ENCODE results near the gene SHISAL1. TPM values are rescaled to one million over a fixed set of nuclear protein-coding genes. Genes with fewer than 3 reads are reported as not detected.

Gene SHISAL1
- total RNA-seq, 4 donors from 2014 or later = 0.17 to 0.89 (median 0.22) TPM

DNA sequence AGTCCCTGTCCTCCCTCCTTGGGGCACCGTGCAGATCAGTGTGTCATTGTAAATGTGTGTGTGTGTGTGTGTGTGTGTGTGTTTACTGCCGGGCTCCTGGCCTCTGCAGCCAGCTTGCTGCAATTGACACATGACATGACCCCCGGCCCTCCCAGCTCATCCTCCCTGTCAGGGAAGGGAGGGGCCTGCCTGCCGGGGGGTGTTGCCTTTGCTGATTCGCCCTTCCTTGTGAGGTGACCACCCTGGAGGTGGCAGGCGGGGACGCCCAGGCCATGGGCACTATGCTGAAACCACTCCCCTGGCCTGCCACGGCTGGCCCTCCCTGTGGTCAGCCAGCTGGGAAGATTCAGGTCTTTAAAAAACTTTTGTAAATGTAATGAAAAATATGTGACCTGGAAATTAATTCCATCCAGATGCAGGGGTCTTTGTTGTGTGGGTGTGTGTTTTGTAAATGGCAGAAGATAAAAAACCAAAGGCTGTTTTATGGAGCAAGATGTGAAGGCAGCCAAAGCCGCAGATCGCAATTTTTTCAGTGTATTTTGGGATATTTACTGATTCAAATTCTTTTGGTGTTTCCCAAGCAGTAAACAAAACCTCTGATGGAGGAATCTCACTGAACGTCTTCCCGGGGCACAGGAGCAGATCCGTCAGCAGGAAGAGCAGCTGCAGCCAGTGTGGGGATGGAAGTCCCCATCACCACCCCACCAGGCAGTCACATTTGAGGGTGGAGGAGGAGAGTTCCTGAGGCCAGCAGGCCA, 23.2 kb downstream of the SHISAL1 start:
- peaks cover 19% of the 10 kb centered on the region for H3K27me3 ChIP-seq

DNA sequence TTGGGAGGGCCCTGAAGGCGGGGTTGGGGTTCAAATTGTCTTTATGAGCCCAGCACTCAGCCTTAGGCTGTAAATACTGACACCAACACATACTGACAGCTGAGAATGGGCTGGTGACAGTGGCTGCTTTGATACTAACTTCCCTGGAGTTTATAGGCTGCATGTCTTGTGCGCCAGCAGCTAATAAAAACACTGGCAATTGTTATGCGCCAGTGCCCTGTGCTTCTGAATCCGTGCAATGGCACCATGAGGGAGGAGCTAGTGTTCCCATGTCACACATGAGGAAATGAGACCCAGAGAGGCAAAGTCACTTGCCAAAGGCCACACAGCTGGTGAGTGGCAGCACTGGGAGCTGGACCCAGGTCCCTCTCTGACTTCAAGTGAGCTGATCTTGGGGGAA, 23.8 kb downstream of the SHISAL1 start:
- H3K27ac ChIP-seq = no peak overlapping the region
- H3K9me3 ChIP-seq = no peaks in the 10 kb centered on the region
- no peaks in the 10 kb centered on the region for H3K4me1 ChIP-seq
- TF ChIP-seq EP300 (IDR thresholded peaks at IDR 0.05) (no peak), POLR2A (IDR thresholded peaks at IDR 0.05) (no peak), POLR2AphosphoS5 (IDR thresholded peaks at IDR 0.05) (no peak)
- TF ChIP-seq, protein P1, sequence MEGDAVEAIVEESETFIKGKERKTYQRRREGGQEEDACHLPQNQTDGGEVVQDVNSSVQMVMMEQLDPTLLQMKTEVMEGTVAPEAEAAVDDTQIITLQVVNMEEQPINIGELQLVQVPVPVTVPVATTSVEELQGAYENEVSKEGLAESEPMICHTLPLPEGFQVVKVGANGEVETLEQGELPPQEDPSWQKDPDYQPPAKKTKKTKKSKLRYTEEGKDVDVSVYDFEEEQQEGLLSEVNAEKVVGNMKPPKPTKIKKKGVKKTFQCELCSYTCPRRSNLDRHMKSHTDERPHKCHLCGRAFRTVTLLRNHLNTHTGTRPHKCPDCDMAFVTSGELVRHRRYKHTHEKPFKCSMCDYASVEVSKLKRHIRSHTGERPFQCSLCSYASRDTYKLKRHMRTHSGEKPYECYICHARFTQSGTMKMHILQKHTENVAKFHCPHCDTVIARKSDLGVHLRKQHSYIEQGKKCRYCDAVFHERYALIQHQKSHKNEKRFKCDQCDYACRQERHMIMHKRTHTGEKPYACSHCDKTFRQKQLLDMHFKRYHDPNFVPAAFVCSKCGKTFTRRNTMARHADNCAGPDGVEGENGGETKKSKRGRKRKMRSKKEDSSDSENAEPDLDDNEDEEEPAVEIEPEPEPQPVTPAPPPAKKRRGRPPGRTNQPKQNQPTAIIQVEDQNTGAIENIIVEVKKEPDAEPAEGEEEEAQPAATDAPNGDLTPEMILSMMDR (IDR thresholded peaks at IDR 0.05) = no peak
- H3K36me3 ChIP-seq = no peaks in the 10 kb centered on the region
- H3K4me3 ChIP-seq = no peak overlapping the region
- H3K27me3 ChIP-seq = peaks cover 19% of the 10 kb centered on the region
- whole genome bisulfite sequencing = 79% methylated on average over 4 of the region's 4 CpGs
- no peak for DNase-seq (ENCODE audit: low spot score in 2 of 2)

More for the DNA sequence above, 23.2 kb downstream of the SHISAL1 start:
- H3K4me1 ChIP-seq = no peaks in the 10 kb centered on the region
- no peak overlapping the region for H3K4me3 ChIP-seq
- no peak for TF ChIP-seq POLR2AphosphoS5 (IDR thresholded peaks at IDR 0.05)
- 64% methylated on average over 11 of the region's 13 CpGs for WGBS
- no peak overlapping the region for H3K27ac ChIP-seq
- no peaks in the 10 kb centered on the region for H3K9me3 ChIP-seq
- H3K36me3 ChIP-seq = no peaks in the 10 kb centered on the region
- no peak for DNase-seq (ENCODE audit: low spot score in 2 of 2)

DNA sequence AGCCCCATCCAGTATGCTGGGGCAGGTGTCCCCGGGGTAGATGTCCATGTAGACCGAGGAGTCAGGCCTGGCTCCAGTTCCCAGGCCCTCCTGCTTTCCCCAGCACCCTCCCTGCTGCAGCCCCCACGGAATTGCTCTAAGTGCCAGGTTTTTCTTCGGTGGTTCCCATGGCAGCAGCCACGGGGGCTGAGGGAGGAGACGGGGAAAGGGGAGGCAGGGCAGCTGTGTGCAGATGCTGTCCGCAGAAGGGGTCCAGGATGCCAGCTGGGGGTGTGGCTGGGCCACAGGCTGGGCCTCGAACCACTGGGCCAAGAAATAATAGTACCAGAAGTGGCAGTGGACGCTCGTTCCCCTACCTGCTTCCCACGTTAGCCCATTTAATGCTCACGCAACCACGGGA, 25.0 kb downstream of the SHISAL1 start:
- no peak overlapping the region for H3K4me3 ChIP-seq
- peaks cover 16% of the 10 kb centered on the region for H3K27me3 ChIP-seq
- no peak for DNase-seq (ENCODE audit: low spot score in 2 of 2)
- 76% methylated on average over 10 of the region's 13 CpGs for WGBS
- H3K36me3 ChIP-seq = no peaks in the 10 kb centered on the region
- no peak for TF ChIP-seq EP300 (IDR thresholded peaks at IDR 0.05)
- TF ChIP-seq, protein P1 (IDR thresholded peaks at IDR 0.05) = no peak
- no peak for TF ChIP-seq POLR2A (IDR thresholded peaks at IDR 0.05)
- TF ChIP-seq POLR2AphosphoS5 (IDR thresholded peaks at IDR 0.05) = no peak
- H3K4me1 ChIP-seq = no peaks in the 10 kb centered on the region
- no peaks in the 10 kb centered on the region for H3K9me3 ChIP-seq
- H3K27ac ChIP-seq = no peak overlapping the region

DNA sequence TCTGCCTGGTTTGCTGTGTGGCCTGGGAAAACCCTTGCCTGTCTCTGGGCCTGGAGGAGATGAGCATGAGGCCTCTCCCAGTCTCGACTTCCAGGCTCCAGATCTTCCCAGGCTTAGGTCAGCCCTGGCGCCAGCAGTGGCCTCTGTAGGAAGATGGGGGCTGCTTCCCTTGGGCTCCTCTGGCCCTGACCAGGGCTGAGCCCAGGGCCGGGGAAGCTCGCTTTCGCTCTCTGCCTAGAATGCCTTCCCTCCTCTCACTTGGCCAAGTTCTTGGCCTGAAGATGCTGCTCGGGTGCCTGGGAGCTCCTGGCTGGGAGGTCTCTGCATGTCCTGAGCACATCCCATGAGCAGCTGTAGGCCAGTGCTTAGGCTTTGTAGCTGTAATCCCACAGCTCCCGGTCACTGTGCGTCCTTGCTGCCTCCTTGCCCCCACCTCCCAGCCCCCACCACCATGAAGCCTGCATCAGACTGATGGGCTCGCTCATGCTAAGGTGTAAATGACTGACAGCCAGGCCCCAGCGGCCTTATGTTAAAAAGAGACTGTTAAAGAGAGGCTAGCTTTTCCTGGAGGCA, 25.5 kb downstream of the SHISAL1 start:
- Histone ChIP-seq H3K27me3 (peaks cover 16% of the 10 kb centered on the region), H3K9me3 (no peaks in the 10 kb centered on the region), H3K4me3 (no peak overlapping the region), H3K4me1 (no peaks in the 10 kb centered on the region), H3K36me3 (no peaks in the 10 kb centered on the region), H3K27ac (no peak overlapping the region)
- no peak for DNase-seq (ENCODE audit: low spot score in 2 of 2)
- WGBS = 79% methylated on average over 6 of the region's 10 CpGs
- TF ChIP-seq POLR2A (IDR thresholded peaks at IDR 0.05) (no peak), POLR2AphosphoS5 (IDR thresholded peaks at IDR 0.05) (no peak), EP300 (IDR thresholded peaks at IDR 0.05) (no peak)
- TF ChIP-seq, protein P1 (IDR thresholded peaks at IDR 0.05) = no peak

GRCh38 chr22:44286646-44287045, 26.1 kb downstream of the SHISAL1 start:
- H3K36me3 ChIP-seq = no peaks in the 10 kb centered on the region
- H3K4me3 ChIP-seq = no peak overlapping the region
- no peak overlapping the region for H3K27ac ChIP-seq
- no peaks in the 10 kb centered on the region for H3K4me1 ChIP-seq
- peaks cover 19% of the 10 kb centered on the region for H3K27me3 ChIP-seq
- WGBS = 37% methylated on average over 16 of the region's 19 CpGs
- no peak for DNase-seq (ENCODE audit: low spot score in 2 of 2)
- TF ChIP-seq, protein P1 (IDR thresholded peaks at IDR 0.05) = no peak
- TF ChIP-seq POLR2AphosphoS5 (IDR thresholded peaks at IDR 0.05) (no peak), POLR2A (IDR thresholded peaks at IDR 0.05) (no peak), EP300 (IDR thresholded peaks at IDR 0.05) (no peak)
- H3K9me3 ChIP-seq = no peaks in the 10 kb centered on the region
